Naive thymus-derived CD4-positive, alpha-beta T cell (primary cell): ENCODE results near the gene GOLGA1. TPM values are rescaled to one million over a fixed set of nuclear protein-coding genes. Genes with fewer than 3 reads are reported as not detected.

Experiments
- ATAC-seq: fragments of 150-1000 bp; cut with Tn5 transposase; 2 replicates; pipeline ENCODE4 v1.10.0; 2021; ENCODE audit warnings: mild to moderate bottlenecking, moderate library complexity
- CTCF ChIA-PET: fragments of 350-600 bp; sonication (Branson Sonifier 250); formaldehyde crosslinking; loops from one replicate; lab custom pipeline; 2021; ENCODE audit warnings: antibody characterized with exemption; lab: Charles Lee
- POLR2A ChIA-PET: fragments of 350-600 bp; sonication (Branson Sonifier 250); formaldehyde crosslinking; loops from one replicate; lab custom pipeline; 2021; ENCODE audit warnings: antibody characterized with exemption, inconsistent platforms; lab: Charles Lee
- DNase-seq, 9 donors: peaks; one replicate each; pipeline versions ENCODE4 v3.0.0 to v3.0.0-alpha.2; 2020 to 2022; ENCODE audit warnings: mixed read lengths in 1 of 9
- H3K27ac ChIP-seq: one replicate; pipeline ENCODE4 v1.7.0; 2013; ENCODE audit warnings: mild to moderate bottlenecking, low read depth, low read length, moderate library complexity
- H3K27me3 ChIP-seq, 2 donors: one replicate each; pipeline ENCODE4 v1.7.0; 2013; ENCODE audit warnings: low read length in 2 of 2, mild to moderate bottlenecking in 2 of 2, moderate library complexity in 2 of 2; ENCODE audit not compliant: control insufficient read depth in 2 of 2, insufficient read depth in 2 of 2
- H3K36me3 ChIP-seq, 3 experiments: 1 replicate in 2 of 3; 2 replicates in 1 of 3; pipeline ENCODE4 v1.7.0; 2013; ENCODE audit warnings: low read length in 3 of 3, mild to moderate bottlenecking in 3 of 3, moderate library complexity in 1 of 3; ENCODE audit not compliant: insufficient read depth in 3 of 3, control insufficient read depth in 2 of 3
- H3K4me1 ChIP-seq, 2 donors: one replicate each; pipeline ENCODE4 v1.7.0; 2013; ENCODE audit warnings: low read length in 2 of 2, mild to moderate bottlenecking in 2 of 2, moderate library complexity in 1 of 2; ENCODE audit not compliant: control insufficient read depth in 2 of 2, insufficient read depth in 2 of 2
- H3K4me3 ChIP-seq: 2 replicates; pipeline ENCODE4 v1.7.0; 2013; ENCODE audit warnings: mild to moderate bottlenecking, low read length
- H3K9me3 ChIP-seq, 3 experiments: 1 replicate in 2 of 3; 2 replicates in 1 of 3; pipeline ENCODE4 v1.7.0; 2013; ENCODE audit warnings: low read length in 3 of 3; ENCODE audit not compliant: control insufficient read depth in 2 of 3
- H3K27ac Mint-ChIP-seq, 9 donors: one replicate each; pipeline ENCODE4 v1.8.0; 2020 to 2022; ENCODE audit warnings: mixed read lengths in 9 of 9, mild to moderate bottlenecking in 8 of 9, moderate library complexity in 5 of 9, inconsistent platforms in 2 of 9
- H3K27me3 Mint-ChIP-seq, 5 donors: one replicate each; pipeline ENCODE4 v1.8.0; 2021 to 2022; ENCODE audit warnings: mixed read lengths in 5 of 5, mild to moderate bottlenecking in 1 of 5
- H3K36me3 Mint-ChIP-seq, 5 donors: one replicate each; pipeline ENCODE4 v1.8.0; 2020 to 2022; ENCODE audit warnings: mixed read lengths in 5 of 5, mild to moderate bottlenecking in 3 of 5, inconsistent platforms in 1 of 5
- H3K4me1 Mint-ChIP-seq, 7 donors: one replicate each; pipeline ENCODE4 v1.8.0; 2020 to 2022; ENCODE audit warnings: mixed read lengths in 7 of 7, mild to moderate bottlenecking in 3 of 7, inconsistent platforms in 1 of 7
- H3K4me3 Mint-ChIP-seq, 10 donors: one replicate each; pipeline ENCODE4 v1.8.0; 2020 to 2022; ENCODE audit warnings: mild to moderate bottlenecking in 10 of 10, mixed read lengths in 10 of 10, moderate library complexity in 6 of 10, inconsistent platforms in 2 of 10
- H3K9me3 Mint-ChIP-seq, 11 donors: one replicate each; pipeline ENCODE4 v1.8.0; 2020 to 2022; ENCODE audit warnings: mixed read lengths in 11 of 11, mild to moderate bottlenecking in 4 of 11, inconsistent platforms in 1 of 11, moderate library complexity in 1 of 11
- intact Hi-C, 2 donors: fragments of 100-400 bp; cut with micrococcal nuclease; formaldehyde crosslinking; loops; one replicate each; pipeline ENCODE4 v1.15.1; 2023
- polyA plus RNA-seq, 2 donors: library from polyadenylated mRNA; unstranded; fragments of 300-500 nt; fragmentation: Illumina TruSeq; gene quantifications; one replicate each; pipeline ENCODE4 v1.2.3, GENCODE V29; 2021
- total RNA-seq, 6 experiments: library from RNA in 5 of 6; stranded (reverse) in 5 of 6; gene quantifications; 1 replicate in 5 of 6; 2 replicates in 1 of 6; pipeline ENCODE4 v1.2.3 and lab custom pipeline; 2021 to 2026

GOLGA1 gene
- total and polyA plus RNA-seq, 7 experiments from 2014 or later: 4.0 to 37.8 (median 21.2) TPM

GRCh38 chr9:124877021-124877782 lies 63.7 kb downstream of the GOLGA1 start:
- Mint-ChIP-seq H3K4me1 (peaks cover 14 to 26% (median 19%) of the 10 kb centered on the region in 7 donors), H3K9me3 (no peaks in the 10 kb centered on the region), H3K27me3 (no peaks in the 10 kb centered on the region), H3K36me3 (peaks cover 16 to 59% (median 26%) of the 10 kb centered on the region in 5 donors), H3K27ac (peak overlapping the region in 2 of 9 donors; percentile 45 to 65), H3K4me3 (no peak overlapping the region)
- Histone ChIP-seq H3K36me3 (peaks cover 30 to 97% (median 30%) of the 10 kb centered on the region in 3 experiments), H3K9me3 (no peaks in the 10 kb centered on the region), H3K27ac (no peak overlapping the region), H3K4me3 (no peak overlapping the region), H3K27me3 (no peaks in the 10 kb centered on the region), H3K4me1 (peaks cover 0 to 41% of the 10 kb centered on the region in 2 donors)
- intact Hi-C loops: no loop called here
- POLR2A ChIA-PET: interaction anchor here (1.2 to 1.8 kb wide), 2 partner anchors 8 to 16 kb away, joined by 3 to 5 read pairs; no protein-coding TSS in a partner anchor
- CTCF ChIA-PET: interaction anchor here (1.2 kb wide), 1 partner anchor 21 kb away, joined by 3 read pairs; no protein-coding TSS in a partner anchor
- ATAC-seq (no peak), DNase-seq (peak in 1 of 9 donors; percentile 6)

GRCh38 chr9:124875501-124875900 lies 65.4 kb downstream of the GOLGA1 start:
- H3K4me3 Mint-ChIP-seq: no peak overlapping the region
- Histone ChIP-seq H3K4me1 (peaks cover 16 to 50% of the 10 kb centered on the region in 2 donors), H3K9me3 (no peaks in the 10 kb centered on the region), H3K36me3 (peaks cover 30 to 87% (median 31%) of the 10 kb centered on the region in 3 experiments), H3K4me3 (no peak overlapping the region), H3K27me3 (no peaks in the 10 kb centered on the region), H3K27ac (no peak overlapping the region)
- intact Hi-C loops: no loop called here
- peaks cover 24 to 43% (median 36%) of the 10 kb centered on the region in 7 donors for H3K4me1 Mint-ChIP-seq
- peaks cover 16 to 56% (median 24%) of the 10 kb centered on the region in 5 donors for H3K36me3 Mint-ChIP-seq
- H3K9me3 Mint-ChIP-seq: no peaks in the 10 kb centered on the region
- DNase-seq (peak in 1 of 9 donors; percentile 0), ATAC-seq (no peak)
- POLR2A ChIA-PET: no interaction called here
- CTCF ChIA-PET: no interaction called here
- H3K27me3 Mint-ChIP-seq: no peaks in the 10 kb centered on the region
- H3K27ac Mint-ChIP-seq: no peak overlapping the region

GRCh38 chr9:124873664-124874063 lies 67.2 kb downstream of the GOLGA1 start:
- H3K4me3 Mint-ChIP-seq: no peak overlapping the region
- Histone ChIP-seq H3K4me1 (peaks cover 20 to 52% of the 10 kb centered on the region in 2 donors), H3K27me3 (no peaks in the 10 kb centered on the region), H3K36me3 (peaks cover 23 to 76% (median 26%) of the 10 kb centered on the region in 3 experiments), H3K27ac (no peak overlapping the region), H3K4me3 (no peak overlapping the region), H3K9me3 (no peaks in the 10 kb centered on the region)
- H3K27ac Mint-ChIP-seq: peak overlapping the region in 3 of 9 donors; percentile 42 to 68 (median 47)
- H3K36me3 Mint-ChIP-seq: peaks cover 16 to 48% (median 23%) of the 10 kb centered on the region in 5 donors
- H3K9me3 Mint-ChIP-seq: peaks cover 0 to 3% (median 0%) of the 10 kb centered on the region in 11 donors
- ATAC-seq: no peak
- H3K27me3 Mint-ChIP-seq: no peaks in the 10 kb centered on the region
- POLR2A ChIA-PET: no interaction called here
- CTCF ChIA-PET: no interaction called here
- DNase-seq: peak in 1 of 9 donors; percentile 6
- peaks cover 29 to 48% (median 39%) of the 10 kb centered on the region in 7 donors for H3K4me1 Mint-ChIP-seq
- intact Hi-C loops: loop anchor here in 1 of 2 donors (5.0 kb wide), 1 partner anchor 874 kb away; the partner anchor contains the start of gene PBX3

GRCh38 chr9:124871156-124871561 lies 69.7 kb downstream of the GOLGA1 start:
- Histone ChIP-seq H3K27ac (peak overlapping the region; percentile 12), H3K27me3 (no peaks in the 10 kb centered on the region), H3K4me3 (peak overlapping the region; percentile 95), H3K9me3 (no peaks in the 10 kb centered on the region), H3K36me3 (peaks cover 14 to 52% (median 26%) of the 10 kb centered on the region in 3 experiments), H3K4me1 (peaks cover 29 to 57% of the 10 kb centered on the region in 2 donors)
- no peak for ATAC-seq
- Mint-ChIP-seq H3K4me3 (peak overlapping the region; percentile 59 to 96 (median 93)), H3K27me3 (no peaks in the 10 kb centered on the region), H3K36me3 (peaks cover 12 to 33% (median 16%) of the 10 kb centered on the region in 5 donors), H3K9me3 (peaks cover 0 to 3% (median 0%) of the 10 kb centered on the region in 11 donors), H3K4me1 (peaks cover 29 to 58% (median 49%) of the 10 kb centered on the region in 7 donors), H3K27ac (peak overlapping the region in 4 of 9 donors; percentile 48 to 97 (median 94))
- ChIA-PET POLR2A (interaction anchor here (0.7 to 1.2 kb wide), 2 partner anchors 100 to 104 kb away, joined by 4 read pairs; partner anchors contain the start of gene NR6A1), CTCF (no interaction called here)
- DNase-seq: no peak
- intact Hi-C loops: loop anchor here in 1 of 2 donors (2.0 to 5.0 kb wide), 2 partner anchors 24 to 876 kb away; partner anchors contain the start of gene PBX3

- DNase-seq: peak in 1 of 9 donors; percentile 36
- ChIA-PET CTCF (interaction anchor here (1.0 kb wide), 1 partner anchor 18 kb away, joined by 3 read pairs; no protein-coding TSS in a partner anchor), POLR2A (interaction anchor here (1.0 kb wide), 1 partner anchor 10 kb away, joined by 4 read pairs; no protein-coding TSS in a partner anchor)
- Histone ChIP-seq H3K27ac (peak overlapping the region; percentile 87), H3K36me3 (peaks cover 11 to 48% (median 23%) of the 10 kb centered on the region in 3 experiments), H3K27me3 (no peaks in the 10 kb centered on the region), H3K9me3 (no peaks in the 10 kb centered on the region), H3K4me1 (peaks cover 29 to 57% of the 10 kb centered on the region in 2 donors), H3K4me3 (peak overlapping the region; percentile 95)
- peak overlapping the region in 8 of 9 donors; percentile 83 to 97 (median 93) for H3K27ac Mint-ChIP-seq
- intact Hi-C loops: loop anchor here in 1 of 2 donors (1.0 to 5.0 kb wide), 6 partner anchors 8 to 877 kb away; partner anchors contain the start of genes ARPC5L, HSPA5, PBX3 and SCAI
- H3K4me1 Mint-ChIP-seq: peaks cover 29 to 58% (median 49%) of the 10 kb centered on the region in 7 donors
- peaks cover 0 to 4% (median 0%) of the 10 kb centered on the region in 11 donors for H3K9me3 Mint-ChIP-seq
- H3K36me3 Mint-ChIP-seq: peaks cover 12 to 33% (median 16%) of the 10 kb centered on the region in 5 donors
- peak overlapping the region; percentile 87 to 96 (median 93) for H3K4me3 Mint-ChIP-seq
- H3K27me3 Mint-ChIP-seq: no peaks in the 10 kb centered on the region
- no peak for ATAC-seq
These were observed 70.2 kb downstream of the GOLGA1 start for GRCh38 chr9:124870723-124871122.
